ENCODE measurements around the gene ATP6V1C2. TPM values are rescaled to one million over a fixed set of nuclear protein-coding genes. Genes with fewer than 3 reads are reported as not detected.
"Not testable (repeated sequence)": the region's sequence is repeated elsewhere in the genome, so short reads cannot be mapped to it uniquely, and the experiment has no call there.

ATP6V1C2 gene
- total RNA-seq, 2 donors from 2014 or later = 5.3 TPM; not detected in 1

- H3K27me3 ChIP-seq (replicated peaks; ENCODE audit: insufficient read depth) = no peaks in the 10 kb centered on the region
- TF ChIP-seq, protein P1, sequence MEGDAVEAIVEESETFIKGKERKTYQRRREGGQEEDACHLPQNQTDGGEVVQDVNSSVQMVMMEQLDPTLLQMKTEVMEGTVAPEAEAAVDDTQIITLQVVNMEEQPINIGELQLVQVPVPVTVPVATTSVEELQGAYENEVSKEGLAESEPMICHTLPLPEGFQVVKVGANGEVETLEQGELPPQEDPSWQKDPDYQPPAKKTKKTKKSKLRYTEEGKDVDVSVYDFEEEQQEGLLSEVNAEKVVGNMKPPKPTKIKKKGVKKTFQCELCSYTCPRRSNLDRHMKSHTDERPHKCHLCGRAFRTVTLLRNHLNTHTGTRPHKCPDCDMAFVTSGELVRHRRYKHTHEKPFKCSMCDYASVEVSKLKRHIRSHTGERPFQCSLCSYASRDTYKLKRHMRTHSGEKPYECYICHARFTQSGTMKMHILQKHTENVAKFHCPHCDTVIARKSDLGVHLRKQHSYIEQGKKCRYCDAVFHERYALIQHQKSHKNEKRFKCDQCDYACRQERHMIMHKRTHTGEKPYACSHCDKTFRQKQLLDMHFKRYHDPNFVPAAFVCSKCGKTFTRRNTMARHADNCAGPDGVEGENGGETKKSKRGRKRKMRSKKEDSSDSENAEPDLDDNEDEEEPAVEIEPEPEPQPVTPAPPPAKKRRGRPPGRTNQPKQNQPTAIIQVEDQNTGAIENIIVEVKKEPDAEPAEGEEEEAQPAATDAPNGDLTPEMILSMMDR (IDR thresholded peaks at IDR 0.05) = no peak
- H3K36me3 ChIP-seq = peaks cover 37% of the 10 kb centered on the region
- no peak for ATAC-seq (ENCODE audit: insufficient number of reproducible peaks, low FRiP score, low read depth)
- H3K9me3 ChIP-seq = no peaks in the 10 kb centered on the region
- H3K4me1 ChIP-seq (ENCODE audit: control insufficient read depth in 1 of 2, low read depth in 2 of 2) = no peaks in the 10 kb centered on the region
- no peak for DNase-seq (ENCODE audit: low spot score)
- H3K4me3 ChIP-seq = no peak overlapping the region
- H3K27ac ChIP-seq = no peak overlapping the region
Measured at GRCh38 chr2:10779776-10780490, 58.5 kb downstream of the ATP6V1C2 start.

DNA sequence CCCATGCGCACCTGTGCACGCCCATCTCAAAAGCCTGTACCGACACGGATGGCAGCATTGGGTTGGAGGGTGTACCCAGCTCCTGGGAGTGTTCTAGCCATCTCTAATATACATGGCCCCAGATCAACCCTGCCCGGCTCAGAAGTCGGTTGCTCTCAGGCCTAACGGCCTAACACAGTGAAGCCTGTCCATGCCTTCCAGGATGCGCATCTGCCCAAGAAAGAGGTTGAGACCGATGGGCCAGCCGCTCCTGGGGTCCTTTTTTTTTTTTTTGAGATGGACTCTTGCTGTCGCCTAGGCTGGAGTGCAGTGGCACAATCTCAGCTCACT lies 59.0 kb downstream of the ATP6V1C2 start:
- H3K9me3 ChIP-seq = no peaks in the 10 kb centered on the region
- no peak for ATAC-seq (ENCODE audit: insufficient number of reproducible peaks, low FRiP score, low read depth)
- TF ChIP-seq, protein P1 (IDR thresholded peaks at IDR 0.05) = no peak
- no peak overlapping the region for H3K4me3 ChIP-seq
- no peak for DNase-seq (ENCODE audit: low spot score)
- H3K27me3 ChIP-seq (replicated peaks; ENCODE audit: insufficient read depth) = no peaks in the 10 kb centered on the region
- no peaks in the 10 kb centered on the region for H3K4me1 ChIP-seq (ENCODE audit: control insufficient read depth in 1 of 2, low read depth in 2 of 2)
- H3K36me3 ChIP-seq = peaks cover 40% of the 10 kb centered on the region
- no peak overlapping the region for H3K27ac ChIP-seq

DNA sequence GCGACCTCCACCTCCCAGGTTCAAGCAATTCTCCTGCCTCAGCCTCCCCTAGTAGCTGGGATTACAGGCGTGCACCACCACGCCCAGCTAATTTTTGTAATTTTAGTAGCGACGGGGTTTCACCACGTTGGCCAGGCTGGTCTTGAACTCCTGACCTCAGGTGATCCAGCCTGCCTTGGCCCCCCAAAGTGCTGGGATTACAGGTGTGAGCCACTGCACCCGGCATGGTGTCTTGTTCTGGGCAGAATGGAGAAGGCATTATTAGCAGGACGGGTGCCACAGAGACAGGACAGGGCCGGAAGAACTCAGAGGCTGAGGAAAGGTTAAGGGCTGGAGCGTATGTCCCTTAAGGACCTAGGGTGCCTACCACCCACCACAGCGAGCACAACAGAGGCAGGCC lies 59.4 kb downstream of the ATP6V1C2 start:
- H3K27ac ChIP-seq; H3K9me3 ChIP-seq; H3K4me1 ChIP-seq (ENCODE audit: control insufficient read depth in 1 of 2, low read depth in 2 of 2); H3K27me3 ChIP-seq (replicated peaks; ENCODE audit: insufficient read depth); DNase-seq (ENCODE audit: low spot score); ATAC-seq (ENCODE audit: insufficient number of reproducible peaks, low FRiP score, low read depth); H3K4me3 ChIP-seq: not testable (repeated sequence)
- H3K36me3 ChIP-seq = peaks cover 40% of the 10 kb centered on the region

GRCh38 chr2:10781746-10782145 lies 60.3 kb downstream of the ATP6V1C2 start:
- peaks cover 47% of the 10 kb centered on the region for H3K36me3 ChIP-seq
- TF ChIP-seq, protein P1 (IDR thresholded peaks at IDR 0.05) = no peak
- no peak overlapping the region for H3K27ac ChIP-seq

GRCh38 chr2:10783421-10783820 lies 62.0 kb downstream of the ATP6V1C2 start:
- H3K36me3 ChIP-seq = peaks cover 55% of the 10 kb centered on the region
- TF ChIP-seq, protein P1 (IDR thresholded peaks at IDR 0.05) = no peak
- ATAC-seq (ENCODE audit: insufficient number of reproducible peaks, low FRiP score, low read depth) (no peak), DNase-seq (ENCODE audit: low spot score) (no peak)
- H3K4me3 ChIP-seq = no peak overlapping the region
- no peaks in the 10 kb centered on the region for H3K27me3 ChIP-seq (replicated peaks; ENCODE audit: insufficient read depth)
- H3K4me1 ChIP-seq (ENCODE audit: control insufficient read depth in 1 of 2, low read depth in 2 of 2) = no peaks in the 10 kb centered on the region
- H3K9me3 ChIP-seq = no peaks in the 10 kb centered on the region
- no peak overlapping the region for H3K27ac ChIP-seq

More at GRCh38 chr2:10781746-10782145, 60.3 kb downstream of the ATP6V1C2 start:
- no peak for DNase-seq (ENCODE audit: low spot score)
- no peak for ATAC-seq (ENCODE audit: insufficient number of reproducible peaks, low FRiP score, low read depth)
- no peak overlapping the region for H3K4me3 ChIP-seq
- no peaks in the 10 kb centered on the region for H3K27me3 ChIP-seq (replicated peaks; ENCODE audit: insufficient read depth)
- H3K9me3 ChIP-seq = no peaks in the 10 kb centered on the region
- no peaks in the 10 kb centered on the region for H3K4me1 ChIP-seq (ENCODE audit: control insufficient read depth in 1 of 2, low read depth in 2 of 2)

GRCh38 chr2:10784719-10785118 lies 63.3 kb downstream of the ATP6V1C2 start:
- no peak overlapping the region for H3K4me3 ChIP-seq
- no peaks in the 10 kb centered on the region for H3K9me3 ChIP-seq
- H3K4me1 ChIP-seq (ENCODE audit: control insufficient read depth in 1 of 2, low read depth in 2 of 2) = no peaks in the 10 kb centered on the region
- no peaks in the 10 kb centered on the region for H3K27me3 ChIP-seq (replicated peaks; ENCODE audit: insufficient read depth)
- no peak overlapping the region for H3K27ac ChIP-seq
- H3K36me3 ChIP-seq = peaks cover 62% of the 10 kb centered on the region
- TF ChIP-seq, protein P1 (IDR thresholded peaks at IDR 0.05) = no peak
- no peak for DNase-seq (ENCODE audit: low spot score)
- no peak for ATAC-seq (ENCODE audit: insufficient number of reproducible peaks, low FRiP score, low read depth)
